ENCODE results near the gene MAP3K6.
A peak's percentile ranks its signal among the peaks of the same experiment; 100 is the strongest.

MAP3K6 gene

DNA sequence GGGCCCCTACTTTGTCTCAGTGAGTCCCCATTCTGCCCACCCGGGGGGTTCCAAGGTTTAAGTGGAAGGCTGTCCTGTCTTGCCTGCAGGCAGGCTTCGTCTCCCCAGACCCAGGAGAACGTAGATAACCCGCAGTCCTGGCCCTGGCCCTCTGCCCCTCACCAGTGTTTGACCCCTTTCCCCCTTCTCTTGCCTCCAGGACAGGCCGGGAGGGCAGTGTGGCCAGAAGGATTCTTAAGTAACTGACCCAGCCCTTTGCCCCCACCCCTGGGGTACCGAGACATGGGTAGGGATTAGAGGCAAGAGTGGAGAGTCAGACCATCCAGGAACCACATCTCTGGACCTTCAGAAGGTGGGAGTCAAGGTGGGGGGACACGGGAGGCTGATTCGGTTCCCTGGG is 36.0 kb downstream of the MAP3K6 start:
- TF ChIP-seq, protein P1, sequence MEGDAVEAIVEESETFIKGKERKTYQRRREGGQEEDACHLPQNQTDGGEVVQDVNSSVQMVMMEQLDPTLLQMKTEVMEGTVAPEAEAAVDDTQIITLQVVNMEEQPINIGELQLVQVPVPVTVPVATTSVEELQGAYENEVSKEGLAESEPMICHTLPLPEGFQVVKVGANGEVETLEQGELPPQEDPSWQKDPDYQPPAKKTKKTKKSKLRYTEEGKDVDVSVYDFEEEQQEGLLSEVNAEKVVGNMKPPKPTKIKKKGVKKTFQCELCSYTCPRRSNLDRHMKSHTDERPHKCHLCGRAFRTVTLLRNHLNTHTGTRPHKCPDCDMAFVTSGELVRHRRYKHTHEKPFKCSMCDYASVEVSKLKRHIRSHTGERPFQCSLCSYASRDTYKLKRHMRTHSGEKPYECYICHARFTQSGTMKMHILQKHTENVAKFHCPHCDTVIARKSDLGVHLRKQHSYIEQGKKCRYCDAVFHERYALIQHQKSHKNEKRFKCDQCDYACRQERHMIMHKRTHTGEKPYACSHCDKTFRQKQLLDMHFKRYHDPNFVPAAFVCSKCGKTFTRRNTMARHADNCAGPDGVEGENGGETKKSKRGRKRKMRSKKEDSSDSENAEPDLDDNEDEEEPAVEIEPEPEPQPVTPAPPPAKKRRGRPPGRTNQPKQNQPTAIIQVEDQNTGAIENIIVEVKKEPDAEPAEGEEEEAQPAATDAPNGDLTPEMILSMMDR (IDR thresholded peaks at IDR 0.05; ENCODE audit: borderline replicate concordance, insufficient read depth, low read depth, low read length), result no peak
- no peak overlapping the region for H3K4me3 ChIP-seq (ENCODE audit: low read depth, low read length)

DNA sequence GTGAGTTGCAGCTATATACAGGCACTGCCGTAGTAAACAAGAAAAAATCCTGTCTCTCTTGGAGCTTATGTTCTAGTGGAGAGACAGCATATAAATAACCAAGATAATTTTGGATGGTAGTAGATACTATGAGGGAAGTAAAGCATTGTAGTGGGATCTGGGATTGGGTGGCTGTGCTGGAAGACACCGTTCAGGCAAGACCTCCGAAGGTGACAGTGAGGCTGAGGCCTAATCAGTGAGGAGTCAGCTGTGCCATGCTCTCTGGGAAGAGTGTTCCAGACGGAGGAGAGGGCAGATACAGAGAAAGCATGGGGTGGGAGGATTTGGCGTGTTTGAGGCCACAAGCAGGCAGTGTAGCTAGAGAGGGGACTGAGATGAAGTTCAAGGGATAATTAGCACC is 38.8 kb downstream of the MAP3K6 start:
- H3K4me3 ChIP-seq (ENCODE audit: low read depth, low read length), result no peak overlapping the region
- TF ChIP-seq, protein P1 (IDR thresholded peaks at IDR 0.05; ENCODE audit: borderline replicate concordance, insufficient read depth, low read depth, low read length), result no peak

DNA sequence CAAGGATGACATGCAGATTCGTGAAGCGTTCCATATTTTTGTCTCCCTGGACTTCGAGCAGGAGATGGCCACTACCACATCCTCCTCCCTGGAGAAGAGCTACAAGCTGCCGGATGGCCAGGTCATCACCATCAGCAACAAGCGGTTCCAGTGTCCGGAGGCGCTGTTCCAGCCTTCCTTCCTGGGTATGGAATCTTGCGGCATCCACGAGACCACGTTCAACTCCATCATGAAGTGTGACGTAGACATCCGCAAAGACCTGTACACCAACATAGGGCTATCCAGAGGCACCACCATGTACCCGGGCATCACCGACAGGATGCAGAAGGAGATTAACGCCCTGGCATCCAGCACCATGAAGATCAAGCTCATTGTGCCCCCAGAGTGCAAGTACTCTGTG is 41.5 kb downstream of the MAP3K6 start:
- TF ChIP-seq, protein P1 (IDR thresholded peaks at IDR 0.05; ENCODE audit: borderline replicate concordance, insufficient read depth, low read depth, low read length), result no peak
- no peak overlapping the region for H3K4me3 ChIP-seq (ENCODE audit: low read depth, low read length)

DNA sequence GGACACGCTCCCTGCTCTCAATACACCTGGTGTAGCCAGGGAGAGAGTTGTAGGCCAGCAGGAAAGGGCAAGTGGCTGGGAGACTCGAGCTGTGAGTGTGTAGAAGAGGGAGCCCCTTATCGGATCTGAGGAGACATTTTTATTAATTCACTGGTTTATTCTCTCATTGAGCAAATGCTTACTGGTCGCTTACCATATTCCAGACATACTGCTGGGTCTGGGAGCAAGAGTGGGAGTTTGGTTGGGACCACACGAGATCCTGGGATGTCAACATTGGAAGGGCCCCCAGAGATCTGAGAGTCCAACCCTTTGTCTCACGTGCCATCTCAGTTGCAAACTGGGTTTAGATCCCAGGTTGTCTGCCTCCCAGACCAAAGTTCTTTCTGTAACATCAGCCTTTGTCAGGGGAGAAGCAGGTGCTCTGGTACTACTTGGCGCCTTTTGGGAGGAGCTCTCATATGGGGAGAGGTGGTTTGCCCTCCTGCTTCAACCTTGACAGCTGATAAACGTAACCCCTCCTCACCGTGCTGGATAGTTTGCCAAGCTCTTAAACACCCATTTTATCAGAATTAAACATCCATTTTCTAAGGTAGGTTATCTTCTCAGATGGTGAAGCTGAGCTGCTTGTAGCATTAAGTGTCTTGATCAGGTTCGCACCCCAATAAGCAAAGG is 44.1 kb downstream of the MAP3K6 start:
- TF ChIP-seq, protein P1 (IDR thresholded peaks at IDR 0.05; ENCODE audit: borderline replicate concordance, insufficient read depth, low read depth, low read length), result no peak
- peak overlapping the region; percentile 91 for H3K4me3 ChIP-seq (ENCODE audit: low read depth, low read length)

DNA sequence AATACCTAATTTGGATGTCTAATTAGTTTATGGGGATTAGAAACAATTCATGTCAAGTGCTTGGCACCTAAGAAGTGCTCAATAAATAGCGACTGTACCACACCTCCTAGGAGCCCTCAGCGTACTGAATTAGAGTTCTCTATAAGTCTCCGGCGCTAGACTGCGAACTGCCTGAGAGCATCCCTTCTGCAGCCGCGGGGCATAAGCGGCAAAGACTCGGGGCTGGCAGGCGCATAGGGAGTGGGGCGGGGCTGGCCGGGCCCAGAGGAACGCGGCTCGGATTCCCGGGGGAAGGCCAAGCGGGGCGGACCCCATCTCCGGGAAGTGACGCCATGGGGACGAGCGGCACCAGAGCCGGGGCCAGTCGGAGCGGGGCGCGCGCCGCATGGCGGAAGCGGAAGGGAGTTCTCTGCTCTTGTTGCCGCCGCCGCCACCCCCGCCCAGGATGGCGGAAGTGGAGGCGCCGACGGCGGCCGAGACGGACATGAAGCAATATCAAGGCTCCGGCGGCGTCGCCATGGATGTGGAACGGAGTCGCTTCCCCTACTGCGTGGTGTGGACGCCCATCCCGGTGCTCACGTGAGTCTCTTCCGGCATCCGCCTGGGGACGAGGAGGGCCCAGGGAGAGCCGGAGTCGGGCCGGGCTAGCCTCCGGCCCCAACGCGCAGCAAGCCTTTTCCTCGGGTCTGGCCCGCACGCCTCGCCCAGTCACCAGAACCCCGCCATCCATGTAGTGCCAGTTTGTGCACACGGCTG is 44.8 kb downstream of the MAP3K6 start, which contains the start of gene TMEM222:
TMEM222 (plus strand) TSS at position 351 of the 756 bp plus-strand sequence; CDS start at position 386, 35 bp downstream.
- peak within 1 kb of the TSS; percentile 91 for H3K4me3 ChIP-seq (ENCODE audit: low read depth, low read length)
- TF ChIP-seq, protein P1 (IDR thresholded peaks at IDR 0.05; ENCODE audit: borderline replicate concordance, insufficient read depth, low read depth, low read length), result no peak

DNA sequence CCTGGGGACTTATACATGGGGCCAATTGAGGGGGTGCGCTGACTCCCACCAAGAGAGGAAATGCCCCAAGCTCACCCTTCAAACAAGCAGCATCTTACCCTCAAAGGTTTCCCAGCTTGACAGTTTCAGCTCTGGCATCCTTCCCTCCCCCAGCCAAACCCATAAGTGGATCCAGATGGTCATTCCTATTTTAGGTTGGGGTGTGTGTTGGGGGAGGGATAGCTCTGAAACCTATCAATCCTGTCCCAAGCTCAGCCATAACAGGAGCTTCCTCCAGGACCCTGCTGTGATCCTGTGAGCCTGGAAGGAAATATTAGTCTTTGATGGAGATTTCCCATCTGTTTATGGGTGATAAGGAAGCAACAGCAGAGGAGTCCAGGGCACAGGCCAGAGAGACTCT is 48.2 kb downstream of the MAP3K6 start:
- H3K4me3 ChIP-seq (ENCODE audit: low read depth, low read length), result no peak overlapping the region
- TF ChIP-seq, protein P1 (IDR thresholded peaks at IDR 0.05; ENCODE audit: borderline replicate concordance, insufficient read depth, low read depth, low read length), result no peak

DNA sequence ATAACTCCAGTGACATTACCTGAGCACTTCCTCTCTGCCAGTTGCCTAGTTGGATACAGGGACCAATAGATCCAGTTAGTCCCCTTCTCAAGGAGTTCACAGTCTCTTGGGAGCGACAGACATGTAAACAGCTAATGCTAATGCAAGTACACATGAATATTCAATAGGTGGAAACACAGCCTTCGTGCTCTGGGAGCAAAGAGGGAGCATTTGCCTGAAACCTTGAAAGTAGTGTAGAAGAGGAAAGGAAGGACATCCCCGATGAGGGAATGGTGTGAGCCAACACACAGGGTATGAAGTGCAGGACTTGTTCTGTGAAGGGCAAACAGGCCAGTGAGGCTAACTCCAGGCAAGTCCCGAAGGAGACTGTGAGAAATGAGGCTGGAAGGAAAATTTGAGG is 48.6 kb downstream of the MAP3K6 start:
- no peak overlapping the region for H3K4me3 ChIP-seq (ENCODE audit: low read depth, low read length)
- TF ChIP-seq, protein P1 (IDR thresholded peaks at IDR 0.05; ENCODE audit: borderline replicate concordance, insufficient read depth, low read depth, low read length), result no peak
